Transverse colon (tissue), 4 donors: Measurements from ENCODE around the gene SH3PXD2B. TPM values are rescaled to one million over a fixed set of nuclear protein-coding genes. Genes with fewer than 3 reads are reported as not detected.
A peak's percentile ranks its signal among the peaks of the same experiment; 100 is the strongest.

Experiments used
- DNase-seq: peaks from one replicate; pipeline ENCODE4 v3.0.0-alpha.2; 2019
- H3K27ac ChIP-seq, 4 donors: fragments of 200-600 bp; sonication (generic); 2 replicates each; pipeline ENCODE4 v1.5.1; 2016 to 2018; ENCODE audit warnings: inconsistent platforms in 4 of 4
- H3K27me3 ChIP-seq: fragments of 200-600 bp; sonication (generic); 2 replicates; pipeline ENCODE4 v1.5.1; 2017; ENCODE audit warnings: inconsistent platforms
- H3K36me3 ChIP-seq, 4 donors: fragments of 200-600 bp; sonication (generic); 2 replicates each; pipeline ENCODE4 v1.5.1; 2017 to 2019; ENCODE audit warnings: inconsistent platforms in 4 of 4
- H3K4me1 ChIP-seq, 4 donors: fragments of 200-600 bp; sonication (generic); 2 replicates each; pipeline ENCODE4 v1.5.1; 2017 to 2020; ENCODE audit warnings: inconsistent platforms in 4 of 4
- H3K4me3 ChIP-seq, 4 donors: fragments of 200-600 bp; sonication (generic); 1 replicate in 1 of 4; 2 replicates in 3 of 4; pipeline versions ENCODE4 v1.5.1 to v1.6.1; 2017 to 2019; ENCODE audit warnings: inconsistent platforms in 4 of 4
- H3K9me3 ChIP-seq, 2 donors: fragments of 200-600 bp; sonication (generic); 2 replicates each; pipeline ENCODE4 v1.5.1; 2017 to 2019; ENCODE audit warnings: inconsistent platforms in 2 of 2
- EP300 ChIP-seq: sonication (generic); formaldehyde crosslinking; IDR thresholded peaks from one replicate; pipeline ENCODE4 v1.6.1; 2017; ENCODE audit warnings: antibody characterized with exemption, low read depth
- POLR2A ChIP-seq: fragments of 450-650 bp; IDR thresholded peaks from one replicate; pipeline ENCODE4 v1.6.1; 2016; ENCODE audit warnings: antibody characterized with exemption, mild to moderate bottlenecking, moderate library complexity
- POLR2AphosphoS5 ChIP-seq, 3 donors: sonication (generic); formaldehyde crosslinking; IDR thresholded peaks; one replicate each; pipeline ENCODE4 v1.6.1; 2016; ENCODE audit warnings: antibody characterized with exemption in 3 of 3
- WGBS, 2 donors: methylation state at CpG; one replicate each; pipeline ENCODE4 v1.1.5; 2018; ENCODE audit warnings: low coverage in 1 of 2; 5-methylcytosine and 5-hydroxymethylcytosine counted together
- in situ Hi-C, 4 donors: fragments of 200-750 bp; cut with MboI; loops; one replicate each; pipeline versions ENCODE4 v1.15.0 to v1.15.1; 2017; ENCODE audit warnings: low sequenced_read_pairs in 3 of 4, low pct_ligation_motif_present in 1 of 4, low pct_unique_long_range_greater_than_20kb in 1 of 4
- intact Hi-C: fragments of 100-400 bp; cut with DNase I; formaldehyde crosslinking; loops from one replicate; pipeline ENCODE4 v1.15.1; 2023; ENCODE audit warnings: low total_unique reads
- total RNA-seq, 4 donors: library from RNA; depleted of rRNA; stranded (reverse); fragments of >200 nt; gene quantifications; one replicate each; pipeline ENCODE4 v1.1.0, GENCODE V29; 2016
- TF ChIP-seq, protein P1 (sequence below), 5 experiments: fragments of 200-600 bp in 3 of 5; fragments of 450-650 bp in 2 of 5; sonication (generic) in 3 of 5; IDR thresholded peaks; 1 replicate in 2 of 5; 2 replicates in 3 of 5; pipeline ENCODE4 v1.5.1; 2016 to 2017; ENCODE audit warnings: antibody characterized with exemption in 5 of 5, inconsistent platforms in 3 of 5, mild to moderate bottlenecking in 2 of 5, moderate library complexity in 1 of 5

SH3PXD2B gene
- 10 to 100 TPM; 10.2 to 26.6 (median 14.6) TPM for total RNA-seq

DNA sequence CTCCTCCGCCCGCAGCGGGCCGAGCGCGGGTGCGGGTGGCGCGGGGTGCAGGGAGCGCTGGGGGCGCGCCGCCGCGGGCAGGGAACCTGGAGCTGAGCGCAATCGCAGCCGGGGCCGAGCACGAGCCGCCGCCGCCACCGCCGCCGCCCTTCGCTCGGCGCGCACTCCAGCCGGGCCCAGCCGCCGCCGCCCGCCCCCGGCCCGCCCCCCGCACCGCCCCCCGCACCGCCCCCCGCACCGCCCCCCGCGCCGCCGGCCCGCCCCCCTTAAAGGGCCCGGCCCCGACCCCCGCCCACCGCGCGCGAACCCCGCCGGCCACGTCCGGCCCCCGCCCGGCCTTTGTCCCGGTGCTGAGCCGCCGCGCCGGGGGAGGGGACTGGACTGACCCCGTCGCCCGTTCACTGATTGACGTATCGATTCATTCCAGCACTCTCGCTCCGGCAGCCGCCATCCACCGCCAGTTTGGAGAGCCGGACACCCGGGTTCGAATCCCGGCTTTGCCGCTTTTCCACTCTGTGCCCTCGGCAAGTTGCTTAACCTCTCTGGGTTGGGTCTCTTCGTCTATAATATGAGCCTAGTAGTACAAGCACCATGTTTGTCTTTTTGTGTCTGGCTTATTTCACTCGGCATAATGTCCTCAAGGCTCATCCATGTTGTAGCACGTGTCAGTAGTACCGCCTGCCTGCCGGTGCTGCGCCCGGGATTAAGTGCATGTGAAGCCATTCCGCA is at the start of gene SH3PXD2B:
TSS of gene SH3PXD2B (minus strand) at position 168 of the 729 bp plus-strand sequence. CDS start 173 bp downstream, outside the sequence.
- intact Hi-C loops (loop anchor here (5.0 kb wide), 2 partner anchors 37 to 72 kb away; no protein-coding TSS in a partner anchor), in situ Hi-C loops (loop anchor here in 2 of 4 donors (25.0 kb wide), 1 partner anchor 483 kb away; no protein-coding TSS in a partner anchor)
- Histone ChIP-seq H3K27ac (peak within 1 kb of the TSS; percentile 89 to 96 (median 92)), H3K27me3 (no peaks in the 10 kb centered on the region), H3K36me3 (no peaks in the 10 kb centered on the region), H3K4me1 (peaks cover 8 to 40% (median 29%) of the 10 kb centered on the region in 4 donors), H3K4me3 (peak within 1 kb of the TSS; percentile 76 to 97 (median 91)), H3K9me3 (no peaks in the 10 kb centered on the region)
- DNase-seq = peak; percentile 65
- TF ChIP-seq POLR2AphosphoS5 (IDR thresholded peaks at IDR 0.05) = peak in 1 of 3 donors; percentile 39
- TF ChIP-seq EP300 = no peak
- WGBS, 2 donors = 5 to 20% methylated on average over 2 to 35 of the region's 89 CpGs

DNA sequence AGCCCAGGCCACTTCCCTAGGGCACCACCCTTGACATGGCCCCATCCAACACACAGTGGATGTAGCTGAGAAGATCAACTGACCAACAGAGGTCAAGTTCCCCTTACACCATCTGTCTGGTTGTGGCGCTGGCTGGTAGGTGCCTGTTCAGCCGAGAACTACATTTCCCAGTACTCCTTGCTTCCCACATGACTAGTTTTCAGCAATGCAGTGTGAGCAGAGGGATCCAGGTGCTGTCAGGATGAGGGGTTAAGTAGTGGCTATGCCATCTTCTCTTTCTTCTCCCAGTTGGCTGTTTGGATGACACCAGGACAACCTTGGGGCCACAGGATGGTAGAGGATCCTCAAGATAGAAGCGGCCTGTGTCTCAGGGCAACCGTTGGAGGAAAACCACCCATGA is 48.6 kb upstream of the SH3PXD2B start:
- H3K36me3 ChIP-seq = no peaks in the 10 kb centered on the region
- 88 to 100% methylated on average over 2 to 4 of the region's 4 CpGs for WGBS, 2 donors
- in situ Hi-C loops = no loop called here
- H3K9me3 ChIP-seq = no peaks in the 10 kb centered on the region
- H3K27ac ChIP-seq = no peak overlapping the region
- H3K4me1 ChIP-seq = peaks cover 14 to 20% (median 19%) of the 10 kb centered on the region in 4 donors
- intact Hi-C loops = no loop called here
- TF ChIP-seq EP300 (no peak), POLR2AphosphoS5 (IDR thresholded peaks at IDR 0.05) (no peak), POLR2A (no peak)
- TF ChIP-seq, protein P1, sequence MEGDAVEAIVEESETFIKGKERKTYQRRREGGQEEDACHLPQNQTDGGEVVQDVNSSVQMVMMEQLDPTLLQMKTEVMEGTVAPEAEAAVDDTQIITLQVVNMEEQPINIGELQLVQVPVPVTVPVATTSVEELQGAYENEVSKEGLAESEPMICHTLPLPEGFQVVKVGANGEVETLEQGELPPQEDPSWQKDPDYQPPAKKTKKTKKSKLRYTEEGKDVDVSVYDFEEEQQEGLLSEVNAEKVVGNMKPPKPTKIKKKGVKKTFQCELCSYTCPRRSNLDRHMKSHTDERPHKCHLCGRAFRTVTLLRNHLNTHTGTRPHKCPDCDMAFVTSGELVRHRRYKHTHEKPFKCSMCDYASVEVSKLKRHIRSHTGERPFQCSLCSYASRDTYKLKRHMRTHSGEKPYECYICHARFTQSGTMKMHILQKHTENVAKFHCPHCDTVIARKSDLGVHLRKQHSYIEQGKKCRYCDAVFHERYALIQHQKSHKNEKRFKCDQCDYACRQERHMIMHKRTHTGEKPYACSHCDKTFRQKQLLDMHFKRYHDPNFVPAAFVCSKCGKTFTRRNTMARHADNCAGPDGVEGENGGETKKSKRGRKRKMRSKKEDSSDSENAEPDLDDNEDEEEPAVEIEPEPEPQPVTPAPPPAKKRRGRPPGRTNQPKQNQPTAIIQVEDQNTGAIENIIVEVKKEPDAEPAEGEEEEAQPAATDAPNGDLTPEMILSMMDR (IDR thresholded peaks at IDR 0.05) = no peak
- H3K27me3 ChIP-seq = no peaks in the 10 kb centered on the region
- H3K4me3 ChIP-seq = no peak overlapping the region
- no peak for DNase-seq

DNA sequence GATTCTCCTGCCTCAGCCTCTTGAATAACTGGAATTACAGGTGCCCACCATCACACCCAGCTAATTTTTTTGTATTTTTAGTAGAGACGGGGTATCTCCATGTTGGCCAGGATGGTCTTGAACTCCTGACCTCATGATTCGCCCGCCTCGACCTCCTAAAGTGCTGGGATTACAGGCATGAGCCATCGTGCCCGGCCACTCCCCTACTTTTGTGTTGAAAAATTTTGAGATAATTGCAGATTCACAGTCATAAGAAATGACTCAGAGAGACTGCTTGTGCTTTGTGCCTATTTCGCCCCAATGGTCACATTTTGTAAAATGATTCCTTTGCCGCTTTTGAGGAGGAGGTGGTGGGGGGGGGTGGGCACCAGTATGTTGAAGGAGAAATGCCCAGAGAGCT is 48.1 kb upstream of the SH3PXD2B start:
- Histone ChIP-seq H3K27ac (no peak overlapping the region), H3K36me3 (no peaks in the 10 kb centered on the region), H3K4me1 (peaks cover 14 to 20% (median 19%) of the 10 kb centered on the region in 4 donors), H3K4me3 (no peak overlapping the region), H3K9me3 (no peaks in the 10 kb centered on the region), H3K27me3 (no peaks in the 10 kb centered on the region)
- no peak for DNase-seq
- 75 to 85% methylated on average over 2 to 8 of the region's 8 CpGs for WGBS, 2 donors
- in situ Hi-C loops = no loop called here
- TF ChIP-seq, protein P1 (IDR thresholded peaks at IDR 0.05) = no peak
- TF ChIP-seq POLR2AphosphoS5 (IDR thresholded peaks at IDR 0.05) (no peak), EP300 (no peak), POLR2A (no peak)
- intact Hi-C loops = no loop called here

DNA sequence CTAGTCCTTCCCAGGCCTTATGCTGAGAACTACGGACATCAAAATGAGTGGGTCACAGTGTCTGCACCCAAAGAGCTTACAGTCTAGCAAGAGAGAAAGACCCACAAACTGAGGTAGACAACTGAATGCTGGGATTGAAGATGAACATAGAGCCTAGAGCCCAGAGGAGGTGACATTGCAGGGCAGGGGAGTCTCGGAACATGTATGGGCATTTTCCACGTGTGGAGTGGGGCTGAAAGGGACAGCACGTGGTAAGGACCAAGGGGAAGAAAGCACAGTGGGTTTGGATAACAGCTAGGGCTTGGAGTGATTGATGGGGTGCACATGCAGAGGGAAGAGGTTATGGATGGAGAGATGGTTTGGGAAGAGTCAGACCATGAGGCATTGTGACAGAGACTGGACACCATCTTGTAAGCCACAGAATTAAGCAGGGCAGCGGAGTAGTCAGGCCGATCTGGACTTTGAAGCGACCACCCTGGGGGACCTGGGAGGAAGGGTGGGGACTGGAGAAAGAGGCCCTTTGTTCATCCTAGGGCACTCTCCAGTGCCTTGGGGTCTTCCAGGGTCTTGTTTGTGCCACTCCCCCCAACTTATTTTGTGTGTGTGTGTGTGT is 47.5 kb upstream of the SH3PXD2B start:
- Histone ChIP-seq H3K27me3 (no peaks in the 10 kb centered on the region), H3K4me3 (no peak overlapping the region), H3K36me3 (no peaks in the 10 kb centered on the region), H3K9me3 (no peaks in the 10 kb centered on the region), H3K27ac (no peak overlapping the region), H3K4me1 (peaks cover 14 to 20% (median 19%) of the 10 kb centered on the region in 4 donors)
- intact Hi-C loops = no loop called here
- whole genome bisulfite sequencing, 2 donors = 88 to 100% methylated on average over 1 to 7 of the region's 7 CpGs
- TF ChIP-seq EP300 (no peak), POLR2AphosphoS5 (IDR thresholded peaks at IDR 0.05) (no peak), POLR2A (no peak)
- TF ChIP-seq, protein P1 (IDR thresholded peaks at IDR 0.05) = no peak
- no peak for DNase-seq
- in situ Hi-C loops = no loop called here
